Measurements from ENCODE around the gene EHD1. TPM values are rescaled to one million over a fixed set of nuclear protein-coding genes. Genes with fewer than 3 reads are reported as not detected.
A peak's percentile ranks its signal among the peaks of the same experiment; 100 is the strongest.

The EHD1 gene
- total RNA-seq, 2 experiments from 2014 or later, result 71.0 to 73.6 TPM

DNA sequence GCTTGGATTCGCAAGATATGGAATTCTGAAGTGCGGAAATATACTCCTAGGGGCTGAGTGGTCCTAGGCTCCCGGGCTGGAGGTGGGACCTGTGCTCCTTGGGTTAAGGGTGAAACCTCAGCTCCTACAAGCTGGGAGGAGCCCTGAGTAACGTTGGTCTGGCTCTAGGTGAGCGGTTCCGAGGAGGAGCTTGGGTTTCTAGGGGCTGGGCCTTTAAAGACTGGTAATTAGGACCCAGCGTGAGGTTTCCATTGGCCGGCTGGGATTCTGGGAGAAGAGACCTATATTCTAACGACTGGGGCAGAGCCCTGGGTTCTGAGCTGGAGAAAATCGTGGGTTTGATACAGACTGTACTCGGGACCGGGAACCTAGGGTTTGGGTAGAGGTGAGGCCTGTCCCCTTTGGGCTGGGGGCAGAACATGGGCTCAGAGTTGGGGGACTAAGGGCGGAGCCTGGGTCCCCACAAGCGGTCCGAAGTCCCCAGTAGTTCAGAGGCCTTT lies 74.5 kb downstream of the EHD1 start:
- Mint-ChIP-seq H3K9me3 (ENCODE audit: low read depth) (no peaks in the 10 kb centered on the region), H3K4me3 (peak overlapping the region; percentile 75), H3K27ac (peak overlapping the region; percentile 90), H3K27me3 (no peaks in the 10 kb centered on the region), H3K36me3 (ENCODE audit: low read depth) (peaks cover 19% of the 10 kb centered on the region), H3K4me1 (peaks cover 25% of the 10 kb centered on the region)
- intact Hi-C loops (cut with DNase I, micrococcal nuclease), result loop anchor here (1.0 to 5.0 kb wide), 9 partner anchors 25 to 563 kb away; partner anchors contain the start of genes ATG2A (in 1 of the 2), CDCA5 (in 1 of the 2), EHD1 (in 1 of the 2) and FAU (in 1 of the 2)
- ChIA-PET POLR2A (no interaction called here), CTCF (interaction anchor here (0.5 to 1.4 kb wide), 3 partner anchors 40 to 458 kb away, joined by 3 read pairs; partner anchors contain the start of gene POLA2)
- DNase-seq (no peak), ATAC-seq (peak; percentile 15)

DNA sequence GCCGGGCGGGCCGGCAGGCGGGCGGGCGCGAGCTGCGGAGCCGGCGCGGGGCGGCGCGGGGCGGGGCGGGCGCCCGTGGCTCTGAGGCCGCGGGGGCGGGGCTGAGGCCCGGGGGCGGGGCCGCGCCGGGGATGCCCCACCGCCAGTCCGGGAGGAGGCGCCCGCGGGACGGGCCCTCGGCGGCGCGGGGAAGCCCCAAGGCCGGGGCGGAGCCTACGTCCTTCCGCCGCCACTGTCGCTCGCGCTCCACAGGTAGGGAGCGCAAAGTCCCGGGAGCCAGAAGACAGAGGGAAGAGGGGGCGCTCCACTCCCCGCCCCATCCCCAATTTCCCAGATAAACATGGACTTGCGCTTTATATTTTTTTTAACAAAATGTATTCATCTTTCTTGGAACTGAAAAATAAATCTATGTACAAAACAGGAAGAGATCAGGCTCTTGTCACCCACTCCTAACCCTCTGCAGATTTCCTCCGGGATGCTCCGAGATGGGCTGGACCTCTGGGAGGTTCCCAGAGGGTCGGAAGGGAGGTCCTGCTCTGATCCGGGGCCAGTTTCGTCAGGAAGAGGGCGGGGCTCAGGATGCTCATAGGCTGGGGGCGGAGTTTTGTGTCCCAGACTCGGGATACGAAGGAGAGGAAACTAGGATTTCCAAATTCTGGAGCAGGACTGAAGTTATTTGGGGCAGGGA lies 75.1 kb downstream of the EHD1 start, which contains the start of gene MAP4K2:
MAP4K2 (minus strand) TSS at position 57 of the 688 bp plus-strand sequence. CDS start 65 bp downstream, outside the sequence.
- H3K27me3 Mint-ChIP-seq, result no peaks in the 10 kb centered on the region

DNA sequence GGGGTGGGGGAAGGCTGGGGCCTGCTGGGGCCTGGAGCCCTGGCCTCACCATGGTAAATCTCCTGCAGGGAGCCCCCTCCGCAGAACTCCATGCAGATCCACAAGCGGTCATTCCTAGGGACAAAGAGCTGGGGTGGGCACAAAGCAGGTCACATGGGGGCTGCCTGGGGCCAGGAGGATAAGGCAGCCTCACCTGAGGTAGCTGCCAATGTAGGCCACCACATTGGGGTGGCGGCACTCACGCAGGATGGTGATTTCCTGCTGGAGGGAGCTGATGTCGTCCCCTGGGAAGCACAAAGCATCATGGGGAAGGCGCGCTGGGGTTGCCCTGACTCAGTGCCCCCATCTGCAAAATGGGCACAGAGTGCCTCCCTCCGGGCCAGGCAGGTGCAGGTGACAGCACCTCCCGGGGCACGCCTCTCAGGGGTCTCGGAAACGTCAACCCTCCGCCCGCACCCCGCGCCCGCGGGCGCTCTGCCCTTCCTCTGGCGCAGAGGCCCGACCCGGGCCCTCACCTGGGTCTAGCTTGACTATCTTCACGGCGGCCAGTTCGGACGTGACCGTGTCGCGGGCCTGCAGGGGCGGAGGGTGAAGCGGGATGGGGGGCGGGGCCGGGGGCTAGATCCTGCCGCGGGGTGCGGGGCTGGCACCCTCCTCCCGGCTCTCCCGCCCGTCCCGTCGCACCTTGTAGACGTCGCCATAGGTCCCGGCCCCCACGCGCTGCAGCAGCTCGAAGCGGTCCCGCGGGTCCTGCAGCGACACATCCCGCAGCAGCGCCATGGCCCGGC lies 75.9 kb downstream of the EHD1 start:
- peaks cover 23% of the 10 kb centered on the region for H3K4me1 Mint-ChIP-seq

More for the DNA sequence above, 75.1 kb downstream of the EHD1 start, which contains the start of gene MAP4K2:
- ATAC-seq (peak; percentile 93), DNase-seq (peak; percentile 92)
- intact Hi-C loops (cut with DNase I, micrococcal nuclease), result loop anchor here (1.0 to 5.0 kb wide), 9 partner anchors 24 to 562 kb away; partner anchors contain the start of genes ATG2A (in 1 of the 2), CDCA5 (in 1 of the 2), EHD1 (in 1 of the 2) and FAU (in 1 of the 2)
- peak within 1 kb of the TSS; percentile 75 for H3K4me3 Mint-ChIP-seq
- peaks cover 22% of the 10 kb centered on the region for H3K36me3 Mint-ChIP-seq (ENCODE audit: low read depth)
- no peaks in the 10 kb centered on the region for H3K9me3 Mint-ChIP-seq (ENCODE audit: low read depth)
- ChIA-PET POLR2A (interaction anchor here (0.5 to 1.0 kb wide), 2 partner anchors 24 to 371 kb away, joined by 4 to 7 read pairs; no protein-coding TSS in a partner anchor), CTCF (interaction anchor here (0.5 to 1.4 kb wide), 4 partner anchors 39 to 458 kb away, joined by 3 read pairs; partner anchors contain the start of genes POLA2 and PPP2R5B)
- H3K4me1 Mint-ChIP-seq, result peaks cover 27% of the 10 kb centered on the region
- peak within 1 kb of the TSS; percentile 90 for H3K27ac Mint-ChIP-seq

More for the DNA sequence above, 75.9 kb downstream of the EHD1 start:
- DNase-seq (peak; percentile 67), ATAC-seq (peak; percentile 21)
- no peaks in the 10 kb centered on the region for H3K9me3 Mint-ChIP-seq (ENCODE audit: low read depth)
- intact Hi-C loops (cut with DNase I, micrococcal nuclease), result loop anchor here (1.0 to 5.0 kb wide), 9 partner anchors 23 to 561 kb away; partner anchors contain the start of genes ATG2A (in 1 of the 2), CDCA5 (in 1 of the 2), EHD1 (in 1 of the 2) and FAU (in 1 of the 2)
- CTCF ChIA-PET, result interaction anchor here (0.6 to 1.8 kb wide), 4 partner anchors 18 to 207 kb away, joined by 3 to 4 read pairs (median 3); partner anchors contain the start of gene PPP2R5B
- H3K4me3 Mint-ChIP-seq, result peak overlapping the region; percentile 75
- H3K36me3 Mint-ChIP-seq (ENCODE audit: low read depth), result peaks cover 20% of the 10 kb centered on the region
- H3K27ac Mint-ChIP-seq, result peak overlapping the region; percentile 77
- no peaks in the 10 kb centered on the region for H3K27me3 Mint-ChIP-seq
- POLR2A ChIA-PET, result interaction anchor here (0.5 to 1.0 kb wide), 2 partner anchors 24 to 371 kb away, joined by 4 to 7 read pairs; no protein-coding TSS in a partner anchor

Small RNA genes lying within 50 kb of the gene (microRNA-seq; reads per million reads assigned to microRNA genes)
- not detected for gene MIR6749 (ENCODE audit: borderline replicate concordance)
- gene MIR6750 (ENCODE audit: borderline replicate concordance), result 3.2 reads per million

Other genes starting within 250 kb of the EHD1 start
- under 1 TPM; 0.18 to 0.39 TPM for gene NRXN2, start 155.4 kb downstream of the EHD1 start, total RNA-seq
- 1 to 10 TPM; 5.6 to 5.9 TPM for gene RASGRP2, start 134.5 kb downstream of the EHD1 start, total RNA-seq
- 1 to 10 TPM in 1 of 2 experiments, under 1 TPM in 1; 0.87 to 1.5 TPM for gene PYGM, start 118.6 kb downstream of the EHD1 start, total RNA-seq
- 100 to 1,000 TPM; 318 to 362 TPM for gene SF1, start 100.1 kb downstream of the EHD1 start, total RNA-seq
- 10 to 100 TPM; 54.0 to 57.3 TPM for gene MAP4K2, start 75.4 kb downstream of the EHD1 start, total RNA-seq
- 10 to 100 TPM; 34.8 to 38.5 TPM for gene MEN1, start 68.1 kb downstream of the EHD1 start, total RNA-seq
- under 1 TPM; 0.28 to 0.39 TPM for gene CDC42BPG, start 34.0 kb downstream of the EHD1 start, total RNA-seq
- 10 to 100 TPM; 15.8 to 16.7 TPM for gene ATG2A, start 38.6 kb upstream of the EHD1 start, total RNA-seq
- gene PPP2R5B, start 46.1 kb upstream of the EHD1 start, total RNA-seq, result 10 to 100 TPM; 13.2 to 13.5 TPM
- under 1 TPM in 1 of 2 experiments, not detected in 1; 0.34 TPM for gene GPHA2, start 57.3 kb upstream of the EHD1 start, total RNA-seq
- 1 to 10 TPM; 1.2 to 1.6 TPM for gene MAJIN, start 93.5 kb upstream of the EHD1 start, total RNA-seq
- not detected for gene BATF2, start 118.3 kb upstream of the EHD1 start, total RNA-seq
- gene ARL2, start 135.5 kb upstream of the EHD1 start, total RNA-seq, result 100 to 1,000 TPM in 1 of 2 experiments, 10 to 100 TPM in 1; 89.6 to 109 TPM
- gene SNX15, start 148.8 kb upstream of the EHD1 start, total RNA-seq, result 10 to 100 TPM; 12.1 to 14.2 TPM
- 10 to 100 TPM; 10.5 to 12.1 TPM for gene SAC3D1, start 162.6 kb upstream of the EHD1 start, total RNA-seq
- 10 to 100 TPM; 11.7 to 13.6 TPM for gene NAALADL1, start 179.9 kb upstream of the EHD1 start, total RNA-seq
- gene CDCA5, start 205.4 kb upstream of the EHD1 start, total RNA-seq, result 100 to 1,000 TPM; 111 to 119 TPM
- gene ZFPL1, start 205.6 kb upstream of the EHD1 start, total RNA-seq, result 10 to 100 TPM; 24.2 to 31.8 TPM
- 100 to 1,000 TPM in 1 of 2 experiments, 10 to 100 TPM in 1; 94.3 to 123 TPM for gene VPS51, start 217.6 kb upstream of the EHD1 start, total RNA-seq
- gene TM7SF2, start 233.3 kb upstream of the EHD1 start, total RNA-seq, result 10 to 100 TPM; 17.4 to 18.1 TPM
- 1 to 10 TPM; 7.1 to 9.7 TPM for gene ZNHIT2, start 239.1 kb upstream of the EHD1 start, total RNA-seq
- 1,000 to 10,000 TPM; 1,125 to 1,182 TPM for gene FAU, start 243.5 kb upstream of the EHD1 start, total RNA-seq
- gene MRPL49, start 243.7 kb upstream of the EHD1 start, total RNA-seq, result 10 to 100 TPM; 58.5 to 62.5 TPM

All from activated CD4-positive, alpha-beta T cell treated with anti-CD3 and anti-CD28 coated beads for 36 hours (primary cell).